Stimulated activated CD8-positive, alpha-beta memory T cell treated with anti-CD3 and anti-CD28 coated beads, Interleukin-7, amount 100 ng/mL, for 4 hours (primary cell): ENCODE results near the gene SYNJ2BP.

ENCODE experiments used
- DNase-seq, 2 donors: peaks; one replicate each; pipeline ENCODE4 v3.0.0-alpha.2; 2020; ENCODE audit warnings: low read depth in 2 of 2

The SYNJ2BP gene

GRCh38 chr14:70391493-70392391 lies 25.1 kb downstream of the SYNJ2BP start:
- DNase-seq = no peak

GRCh38 chr14:70382536-70382935 lies 34.4 kb downstream of the SYNJ2BP start:
- no peak for DNase-seq

- DNase-seq = no peak
Measured at GRCh38 chr14:70380824-70381223, 36.1 kb downstream of the SYNJ2BP start.

- DNase-seq = no peak
Measured at GRCh38 chr14:70378696-70379095, 38.2 kb downstream of the SYNJ2BP start.
